NT2/D1 (cell line): ENCODE data around the gene LRBA.

Experiments used
- YY1 ChIP-seq: IDR thresholded peaks from 2 replicates; pipeline ENCODE4 v1.6.1; 2011; ENCODE audit not compliant: insufficient read length, insufficient read depth
- ZNF274 ChIP-seq: IDR thresholded peaks from 2 replicates; pipeline ENCODE4 v1.6.1; 2011; ENCODE audit warnings: mild to moderate bottlenecking, low read depth, low read length

GRCh38 chr4:150242820-150243458 is 772.1 kb downstream of the LRBA start:
- TF ChIP-seq ZNF274 = no peak
- TF ChIP-seq YY1 = no peak
